LNCAP (cell line): ENCODE measurements around the gene DNAL4.

Experiments used
- TF ChIP-seq, protein P1 (sequence below): fragments of 450-650 bp; IDR thresholded peaks from 2 replicates; pipeline ENCODE4 v1.5.1; 2017; ENCODE audit warnings: mild to moderate bottlenecking

DNAL4 gene

DNA sequence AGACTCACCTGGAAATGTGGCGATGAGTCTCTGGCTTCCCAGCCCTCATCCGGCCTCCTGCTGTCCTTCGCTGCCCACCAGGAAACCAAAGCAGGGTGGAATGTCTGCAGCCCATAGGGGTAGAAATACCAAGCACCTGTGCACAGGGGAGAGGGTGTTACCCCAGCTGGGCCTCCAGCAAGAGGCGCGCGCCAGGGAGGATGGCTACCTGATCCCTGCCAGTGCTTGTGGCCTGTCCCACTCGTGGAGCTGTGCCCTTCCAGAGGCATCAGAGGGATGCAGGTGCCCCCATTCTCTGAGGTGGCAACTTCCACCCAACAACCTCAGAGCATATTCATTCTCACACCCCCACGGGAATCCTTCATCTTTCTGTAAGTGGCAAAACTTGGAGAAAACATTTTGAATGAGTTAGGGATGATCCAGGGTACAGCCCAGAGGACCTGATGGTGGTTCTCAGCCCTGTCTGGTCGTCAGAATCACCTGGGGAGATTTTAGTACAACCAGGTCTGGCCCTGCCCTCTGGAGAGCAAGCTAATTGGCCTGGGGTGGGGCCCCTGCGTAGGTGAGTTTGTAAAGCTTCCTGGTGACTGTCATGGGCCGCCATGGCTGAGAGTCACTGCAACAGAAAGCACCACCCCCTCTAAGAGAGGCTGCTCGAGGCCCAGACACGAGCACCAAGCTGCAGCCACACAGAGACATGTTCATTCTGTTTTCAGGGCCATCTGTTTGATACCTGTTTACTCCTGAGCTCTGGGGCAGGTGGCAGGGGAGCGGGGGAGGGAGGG is 48.1 kb downstream of the DNAL4 start:
- TF ChIP-seq, protein P1, sequence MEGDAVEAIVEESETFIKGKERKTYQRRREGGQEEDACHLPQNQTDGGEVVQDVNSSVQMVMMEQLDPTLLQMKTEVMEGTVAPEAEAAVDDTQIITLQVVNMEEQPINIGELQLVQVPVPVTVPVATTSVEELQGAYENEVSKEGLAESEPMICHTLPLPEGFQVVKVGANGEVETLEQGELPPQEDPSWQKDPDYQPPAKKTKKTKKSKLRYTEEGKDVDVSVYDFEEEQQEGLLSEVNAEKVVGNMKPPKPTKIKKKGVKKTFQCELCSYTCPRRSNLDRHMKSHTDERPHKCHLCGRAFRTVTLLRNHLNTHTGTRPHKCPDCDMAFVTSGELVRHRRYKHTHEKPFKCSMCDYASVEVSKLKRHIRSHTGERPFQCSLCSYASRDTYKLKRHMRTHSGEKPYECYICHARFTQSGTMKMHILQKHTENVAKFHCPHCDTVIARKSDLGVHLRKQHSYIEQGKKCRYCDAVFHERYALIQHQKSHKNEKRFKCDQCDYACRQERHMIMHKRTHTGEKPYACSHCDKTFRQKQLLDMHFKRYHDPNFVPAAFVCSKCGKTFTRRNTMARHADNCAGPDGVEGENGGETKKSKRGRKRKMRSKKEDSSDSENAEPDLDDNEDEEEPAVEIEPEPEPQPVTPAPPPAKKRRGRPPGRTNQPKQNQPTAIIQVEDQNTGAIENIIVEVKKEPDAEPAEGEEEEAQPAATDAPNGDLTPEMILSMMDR: no peak

DNA sequence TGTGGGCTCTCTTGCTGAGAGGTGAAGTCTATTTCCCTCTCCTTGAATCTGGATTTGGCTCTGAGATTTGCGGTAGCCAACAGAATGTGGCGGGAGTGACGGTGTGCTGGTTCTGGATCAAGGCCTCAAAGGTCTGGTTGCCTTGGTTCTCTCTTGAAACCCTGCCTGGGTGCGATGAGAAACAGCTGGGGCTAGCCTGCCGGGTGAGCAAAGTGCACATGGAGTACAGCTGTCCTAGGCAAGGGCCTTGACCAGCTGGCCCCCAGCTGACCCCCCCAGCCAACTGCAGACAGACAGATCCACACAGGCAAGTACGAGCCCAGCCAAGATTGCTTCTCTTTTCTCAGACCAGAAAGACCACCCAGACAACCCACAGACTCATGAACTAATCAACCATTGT is 49.0 kb downstream of the DNAL4 start:
- TF ChIP-seq, protein P1: no peak

DNA sequence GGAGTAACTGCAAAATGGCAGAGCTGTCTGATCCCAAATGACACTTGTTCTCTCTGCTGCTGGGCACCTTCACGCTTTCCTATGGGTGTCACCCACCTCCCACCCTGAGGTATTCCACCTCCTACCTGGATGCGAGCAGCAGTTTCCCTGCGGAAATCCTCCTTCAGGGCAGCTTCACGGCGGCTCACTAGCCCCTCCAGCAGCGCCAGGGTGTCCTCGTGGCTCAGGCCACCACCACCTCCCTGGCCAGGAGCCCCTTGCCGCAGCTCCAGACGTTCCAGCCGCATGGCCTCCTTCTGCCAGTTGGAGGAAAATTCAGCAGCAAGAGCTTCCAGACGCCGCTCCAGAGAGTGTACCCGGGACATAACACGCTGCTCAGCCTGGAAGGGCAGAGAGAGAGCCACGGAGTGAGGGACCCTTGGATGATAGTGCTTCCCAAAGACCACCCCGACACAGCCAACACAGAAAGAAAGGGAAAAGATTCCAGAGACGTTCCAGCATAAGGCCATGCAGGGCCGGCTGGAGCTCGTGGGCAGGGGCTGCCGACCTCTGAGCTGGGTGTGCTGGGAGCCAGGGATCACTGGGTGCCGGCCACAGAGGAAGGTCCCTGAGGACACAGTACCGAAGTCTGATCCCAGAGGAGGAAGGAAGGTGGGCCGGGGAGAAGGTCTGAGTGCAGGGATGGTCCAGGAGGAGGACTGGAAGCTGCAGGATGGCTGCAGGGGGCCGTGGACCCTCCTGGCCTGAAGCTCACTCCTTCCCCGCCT is 51.6 kb downstream of the DNAL4 start:
- TF ChIP-seq, protein P1: no peak

DNA sequence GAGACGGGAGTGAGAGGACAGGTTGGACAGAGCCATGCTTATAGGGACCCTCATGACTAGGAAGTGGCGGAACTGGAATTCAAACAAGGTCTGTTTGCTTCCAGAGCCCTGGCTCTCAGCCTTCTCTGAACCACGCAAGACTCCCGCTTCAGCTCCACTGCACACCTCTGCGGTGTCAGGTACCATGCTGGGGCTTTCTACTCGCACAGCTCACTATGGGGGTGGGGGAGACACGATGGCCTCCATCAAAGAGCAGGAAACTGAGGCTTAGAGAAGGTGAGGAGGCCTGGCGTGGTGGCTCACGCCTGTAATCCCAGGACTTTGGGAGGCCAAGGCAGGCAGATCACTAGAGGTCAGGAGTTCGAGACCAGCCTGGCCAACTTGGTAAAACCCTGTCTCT is 52.4 kb downstream of the DNAL4 start:
- TF ChIP-seq, protein P1: no peak

GRCh38 chr22:38741166-38741565 is 52.8 kb downstream of the DNAL4 start:
- TF ChIP-seq, protein P1: no peak

DNA sequence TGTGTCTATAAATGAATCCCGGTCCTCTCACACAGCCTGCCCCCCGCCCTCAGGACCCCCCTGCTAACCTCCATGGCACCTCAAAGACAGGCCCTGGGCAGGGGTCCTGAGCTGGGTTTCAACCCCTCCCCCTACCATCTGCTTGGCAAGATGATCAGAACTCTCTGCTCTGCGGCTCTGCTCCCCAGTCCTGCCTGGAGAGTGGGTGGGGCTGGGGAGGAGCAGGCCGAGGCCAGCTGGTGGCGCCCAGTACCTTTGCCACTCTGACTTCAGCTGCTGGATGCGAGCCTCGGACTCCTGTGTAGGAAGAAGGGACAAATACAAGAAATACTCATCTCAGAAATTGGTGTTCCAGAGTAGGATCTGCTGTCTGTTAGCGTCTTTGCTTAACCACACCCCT is 53.2 kb downstream of the DNAL4 start:
- TF ChIP-seq, protein P1: no peak

GRCh38 chr22:38740116-38740723 is 53.7 kb downstream of the DNAL4 start:
- TF ChIP-seq, protein P1: no peak
